Body of pancreas (tissue), 4 donors: Measurements from ENCODE around the gene ZNF175.
A peak's percentile ranks its signal among the peaks of the same experiment; 100 is the strongest.

Experiments used
- POLR2A ChIP-seq, 3 donors: fragments of 450-650 bp; IDR thresholded peaks; one replicate each; pipeline ENCODE4 v1.6.1; 2016; ENCODE audit warnings: antibody characterized with exemption in 3 of 3, mild to moderate bottlenecking in 2 of 3
- TF ChIP-seq, protein P1 (sequence below), 7 experiments: fragments of 450-650 bp in 4 of 7; fragments of 200-600 bp in 3 of 7; sonication (generic) in 3 of 7; IDR thresholded peaks; one replicate each; pipeline ENCODE4 v1.5.1; 2016 to 2019; ENCODE audit warnings: antibody characterized with exemption in 7 of 7

DNA sequence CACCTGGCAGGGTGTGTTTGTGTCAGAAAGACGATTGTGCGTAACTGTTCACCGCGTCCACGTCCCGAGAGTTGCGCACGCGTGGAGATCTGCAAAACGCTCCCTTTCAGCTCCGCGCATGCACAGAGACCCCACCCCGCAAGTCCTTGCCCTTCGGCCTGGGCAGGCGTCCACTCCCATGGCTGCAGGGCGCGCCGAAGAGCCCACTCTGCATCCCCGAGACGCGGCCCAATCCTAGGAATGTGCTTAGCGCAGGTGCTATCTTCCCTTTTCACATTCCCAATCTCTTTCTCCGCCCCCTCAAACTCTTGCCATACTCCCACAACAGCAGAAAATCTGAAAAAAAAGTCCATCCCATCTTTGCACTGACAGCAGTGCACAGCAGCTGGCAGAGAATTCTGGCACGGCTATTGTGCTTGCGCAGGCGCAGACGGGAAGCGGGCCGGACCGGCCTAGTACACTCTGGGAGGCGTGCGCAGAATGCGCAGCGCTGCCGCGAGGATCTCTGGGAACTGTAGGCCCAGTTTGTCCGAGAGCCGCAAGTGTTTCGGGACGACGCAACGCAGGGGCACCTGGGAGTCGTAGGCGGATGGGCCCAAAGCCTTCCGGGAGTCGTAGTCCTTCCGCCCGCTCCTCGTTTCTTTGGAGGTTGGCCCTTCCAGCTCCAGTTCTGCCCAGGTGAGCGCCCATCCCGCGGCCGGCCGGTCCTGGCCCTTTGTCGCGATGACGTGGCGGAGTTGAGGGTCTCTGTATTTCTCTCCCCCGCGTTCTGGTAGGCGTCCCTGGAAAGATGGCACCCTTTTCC lies 23.1 kb downstream of the ZNF175 start:
- TF ChIP-seq, protein P1, sequence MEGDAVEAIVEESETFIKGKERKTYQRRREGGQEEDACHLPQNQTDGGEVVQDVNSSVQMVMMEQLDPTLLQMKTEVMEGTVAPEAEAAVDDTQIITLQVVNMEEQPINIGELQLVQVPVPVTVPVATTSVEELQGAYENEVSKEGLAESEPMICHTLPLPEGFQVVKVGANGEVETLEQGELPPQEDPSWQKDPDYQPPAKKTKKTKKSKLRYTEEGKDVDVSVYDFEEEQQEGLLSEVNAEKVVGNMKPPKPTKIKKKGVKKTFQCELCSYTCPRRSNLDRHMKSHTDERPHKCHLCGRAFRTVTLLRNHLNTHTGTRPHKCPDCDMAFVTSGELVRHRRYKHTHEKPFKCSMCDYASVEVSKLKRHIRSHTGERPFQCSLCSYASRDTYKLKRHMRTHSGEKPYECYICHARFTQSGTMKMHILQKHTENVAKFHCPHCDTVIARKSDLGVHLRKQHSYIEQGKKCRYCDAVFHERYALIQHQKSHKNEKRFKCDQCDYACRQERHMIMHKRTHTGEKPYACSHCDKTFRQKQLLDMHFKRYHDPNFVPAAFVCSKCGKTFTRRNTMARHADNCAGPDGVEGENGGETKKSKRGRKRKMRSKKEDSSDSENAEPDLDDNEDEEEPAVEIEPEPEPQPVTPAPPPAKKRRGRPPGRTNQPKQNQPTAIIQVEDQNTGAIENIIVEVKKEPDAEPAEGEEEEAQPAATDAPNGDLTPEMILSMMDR (IDR thresholded peaks at IDR 0.05), result peak in 2 of 7 experiments; percentile 3 to 17
- TF ChIP-seq POLR2A (IDR thresholded peaks at IDR 0.05), result peak in 2 of 3 donors; percentile 45 to 64
